ENCODE data around the gene RPL26. TPM values are rescaled to one million over a fixed set of nuclear protein-coding genes. Genes with fewer than 3 reads are reported as not detected.

RPL26 gene
- 1,000 to 10,000 TPM; 3,217 to 3,967 (median 3,406) TPM for polyA plus RNA-seq (ENCODE audit: insufficient read length in 10 of 10)
- long read RNA-seq, donor 1, transcript RPL26-202 (2 exons, 456 nt): minor isoform, 67 of 2,985 reads
- long read RNA-seq, donor 1, transcript RPL26-203 (2 exons, 569 nt): minor isoform, 19 of 2,985 reads
- long read RNA-seq, donor 1, transcript RPL26-204 (3 exons, 1,002 nt): minor isoform, 58 of 2,985 reads
- long read RNA-seq, donor 1, transcript RPL26-214 (4 exons, 528 nt): major isoform, 2,211 of 2,985 reads
- long read RNA-seq, donor 1, partial matches to known transcripts: 561 of 2,985 reads
- long read RNA-seq, donor 1, other reads (novel, unspliced or antisense): 60 of 2,985 reads
- long read RNA-seq, donor 2, transcript RPL26-203 (2 exons, 569 nt): minor isoform, 13 of 2,657 reads
- long read RNA-seq, donor 2, transcript RPL26-214 (4 exons, 528 nt): major isoform, 1,966 of 2,657 reads
- long read RNA-seq, donor 2, transcript RPL26-202 (2 exons, 456 nt): minor isoform, 91 of 2,657 reads
- long read RNA-seq, donor 2, transcript RPL26-204 (3 exons, 1,002 nt): minor isoform, 73 of 2,657 reads
- long read RNA-seq, donor 2, partial matches to known transcripts: 380 of 2,657 reads
- long read RNA-seq, donor 2, other reads (novel, unspliced or antisense): 119 of 2,657 reads
- long read RNA-seq, donor 3, partial matches to known transcripts: 0 of 3 reads
- long read RNA-seq, donor 3, other reads (novel, unspliced or antisense): 0 of 3 reads
- long read RNA-seq, donor 4, transcript RPL26-202 (2 exons, 456 nt): minor isoform, 73 of 2,003 reads
- long read RNA-seq, donor 4, transcript RPL26-204 (3 exons, 1,002 nt): minor isoform, 46 of 2,003 reads
- long read RNA-seq, donor 4, transcript RPL26-214 (4 exons, 528 nt): major isoform, 1,435 of 2,003 reads
- long read RNA-seq, donor 4, transcript RPL26-203 (2 exons, 569 nt): minor isoform, 18 of 2,003 reads
- long read RNA-seq, donor 4, partial matches to known transcripts: 387 of 2,003 reads
- long read RNA-seq, donor 4, other reads (novel, unspliced or antisense): 38 of 2,003 reads
- long read RNA-seq, donor 5, transcript RPL26-204 (3 exons, 1,002 nt): minor isoform, 89 of 3,351 reads
- long read RNA-seq, donor 5, transcript RPL26-203 (2 exons, 569 nt): minor isoform, 20 of 3,351 reads
- long read RNA-seq, donor 5, transcript RPL26-202 (2 exons, 456 nt): minor isoform, 109 of 3,351 reads
- long read RNA-seq, donor 5, transcript RPL26-214 (4 exons, 528 nt): major isoform, 2,457 of 3,351 reads
- long read RNA-seq, donor 5, partial matches to known transcripts: 600 of 3,351 reads
- long read RNA-seq, donor 5, other reads (novel, unspliced or antisense): 53 of 3,351 reads
- long read RNA-seq, donor 6, transcript RPL26-203 (2 exons, 569 nt): minor isoform, 10 of 2,453 reads
- long read RNA-seq, donor 6, transcript RPL26-204 (3 exons, 1,002 nt): minor isoform, 32 of 2,453 reads
- long read RNA-seq, donor 6, transcript RPL26-202 (2 exons, 456 nt): minor isoform, 68 of 2,453 reads
- long read RNA-seq, donor 6, transcript RPL26-214 (4 exons, 528 nt): major isoform, 1,728 of 2,453 reads
- long read RNA-seq, donor 6, partial matches to known transcripts: 509 of 2,453 reads
- long read RNA-seq, donor 6, other reads (novel, unspliced or antisense): 96 of 2,453 reads
- long read RNA-seq, donor 7, transcript RPL26-214 (4 exons, 528 nt): major isoform, 1,235 of 1,675 reads
- long read RNA-seq, donor 7, transcript RPL26-203 (2 exons, 569 nt): minor isoform, 19 of 1,675 reads
- long read RNA-seq, donor 7, transcript RPL26-202 (2 exons, 456 nt): minor isoform, 43 of 1,675 reads
- long read RNA-seq, donor 7, transcript RPL26-204 (3 exons, 1,002 nt): minor isoform, 32 of 1,675 reads
- long read RNA-seq, donor 7, partial matches to known transcripts: 282 of 1,675 reads
- long read RNA-seq, donor 7, other reads (novel, unspliced or antisense): 55 of 1,675 reads
- long read RNA-seq, donor 8, transcript RPL26-214 (4 exons, 528 nt): major isoform, 1,332 of 1,885 reads
- long read RNA-seq, donor 8, transcript RPL26-203 (2 exons, 569 nt): minor isoform, 13 of 1,885 reads
- long read RNA-seq, donor 8, transcript RPL26-204 (3 exons, 1,002 nt): minor isoform, 34 of 1,885 reads
- long read RNA-seq, donor 8, transcript RPL26-202 (2 exons, 456 nt): minor isoform, 74 of 1,885 reads
- long read RNA-seq, donor 8, partial matches to known transcripts: 362 of 1,885 reads
- long read RNA-seq, donor 8, other reads (novel, unspliced or antisense): 62 of 1,885 reads
- long read RNA-seq, donor 9, transcript RPL26-202 (2 exons, 456 nt): minor isoform, 32 of 351 reads
- long read RNA-seq, donor 9, transcript RPL26-214 (4 exons, 528 nt): major isoform, 237 of 351 reads
- long read RNA-seq, donor 9, transcript RPL26-204 (3 exons, 1,002 nt): minor isoform, 15 of 351 reads
- long read RNA-seq, donor 9, partial matches to known transcripts: 57 of 351 reads
- long read RNA-seq, donor 9, other reads (novel, unspliced or antisense): 9 of 351 reads

DNA sequence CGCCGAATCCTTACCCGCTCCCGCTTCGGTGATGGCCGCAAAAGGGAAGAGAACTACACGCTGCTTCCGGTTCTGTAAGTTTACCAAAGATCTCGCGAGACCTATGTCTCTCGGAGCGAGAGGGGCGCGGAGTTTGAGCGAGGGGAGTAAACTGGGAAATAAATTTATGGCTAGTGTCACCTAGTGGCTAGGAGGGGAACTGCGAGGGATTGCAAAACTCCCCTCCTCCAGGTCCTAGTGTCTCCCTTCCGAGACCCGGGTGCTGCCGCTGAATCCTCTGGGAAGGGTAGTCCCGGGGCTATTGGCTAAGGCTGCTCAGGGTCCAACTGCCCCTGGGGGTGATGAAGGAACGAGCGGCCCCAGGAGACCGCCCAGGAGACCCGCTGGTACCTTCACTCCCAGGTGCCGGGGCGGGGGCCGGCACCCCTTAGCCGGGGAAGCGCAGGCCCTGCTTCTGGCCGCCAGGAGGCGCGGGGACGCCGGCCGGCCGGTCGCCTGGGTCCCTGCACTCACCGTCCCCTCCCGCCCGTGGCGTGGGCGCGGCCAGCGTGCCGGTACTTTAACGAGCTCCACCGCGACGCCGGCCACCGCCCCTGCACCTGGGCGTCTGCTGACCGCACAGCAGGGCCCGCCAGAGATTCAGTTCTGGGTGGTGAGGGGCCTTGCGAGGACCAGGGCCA lies at the start of gene RPL26:
Gene RPL26, minus strand, starts transcription at position 51 of the 680 bp plus-strand sequence. CDS start 883 bp downstream, outside the sequence.
- peak; percentile 96 to 99 (median 99) for DNase-seq

DNA sequence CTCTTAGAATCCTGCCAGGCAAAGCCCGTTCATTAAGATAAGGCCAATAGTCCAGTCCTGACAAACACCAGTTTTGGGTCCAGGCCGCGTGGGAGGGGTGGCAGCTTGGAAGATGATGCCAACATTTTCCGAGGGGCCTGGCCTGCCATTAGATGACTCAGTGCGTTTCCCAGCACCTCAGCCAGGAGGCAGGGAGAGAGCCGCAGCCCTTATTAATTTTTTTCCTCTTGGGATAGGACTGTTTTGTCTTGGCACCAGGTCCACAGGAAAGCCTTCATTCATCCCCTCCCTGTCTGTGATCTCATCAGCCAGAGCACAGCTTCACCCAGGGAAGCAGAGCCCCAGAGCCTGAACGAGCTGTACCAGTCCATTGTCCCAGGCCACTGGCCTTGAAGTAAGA lies 48.0 kb upstream of the RPL26 start:
- DNase-seq: no peak

DNA sequence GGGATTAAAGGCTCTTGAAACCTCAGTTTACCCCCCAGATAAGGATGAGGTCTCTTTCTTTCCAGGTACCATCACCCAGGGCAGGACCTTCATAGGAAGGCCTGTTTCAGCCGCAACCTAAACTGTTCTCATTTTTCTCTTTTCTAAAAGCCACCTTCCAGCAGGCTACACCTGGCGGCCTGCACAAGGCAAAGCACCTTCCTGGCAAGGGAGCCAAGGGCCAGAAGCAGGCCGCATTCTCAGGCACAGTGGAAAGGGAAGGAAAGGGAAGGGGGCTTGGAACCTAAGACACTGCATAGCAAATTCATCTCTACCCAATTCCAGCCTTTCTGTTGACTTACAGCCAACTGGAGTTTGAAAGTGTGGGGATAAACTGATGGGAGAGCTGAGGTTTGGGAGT lies 43.8 kb upstream of the RPL26 start:
- no peak for DNase-seq

DNA sequence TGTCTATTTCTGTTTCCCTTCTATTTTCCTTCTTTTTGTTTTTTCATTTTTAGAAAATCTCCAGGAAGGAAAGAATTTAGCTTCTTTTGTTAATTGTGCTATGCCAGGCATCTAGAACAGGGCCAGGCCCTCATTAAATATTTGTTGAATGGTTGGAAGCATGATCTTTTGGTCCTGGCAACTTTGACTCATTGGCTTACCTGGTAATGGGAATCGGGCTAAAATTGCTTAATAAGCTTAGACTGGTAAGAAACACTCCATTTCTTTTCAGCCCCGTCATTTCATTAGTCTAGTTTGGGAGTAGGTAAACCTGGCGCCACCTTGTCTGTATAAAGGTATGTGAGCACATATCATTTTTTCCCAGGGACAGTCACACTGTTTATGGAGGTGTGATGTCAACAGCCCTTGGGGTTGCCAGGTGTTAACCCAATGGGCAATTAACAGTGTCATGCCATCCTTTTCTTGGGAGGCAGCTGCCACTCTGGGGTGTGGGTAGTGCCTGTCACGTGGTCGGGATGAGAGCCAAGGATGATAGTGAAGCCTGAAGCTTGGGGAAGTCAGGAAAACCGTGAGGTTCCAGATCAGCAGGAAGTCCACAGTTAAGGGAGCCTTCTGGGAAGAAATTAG lies 43.2 kb upstream of the RPL26 start:
- no peak for DNase-seq

DNA sequence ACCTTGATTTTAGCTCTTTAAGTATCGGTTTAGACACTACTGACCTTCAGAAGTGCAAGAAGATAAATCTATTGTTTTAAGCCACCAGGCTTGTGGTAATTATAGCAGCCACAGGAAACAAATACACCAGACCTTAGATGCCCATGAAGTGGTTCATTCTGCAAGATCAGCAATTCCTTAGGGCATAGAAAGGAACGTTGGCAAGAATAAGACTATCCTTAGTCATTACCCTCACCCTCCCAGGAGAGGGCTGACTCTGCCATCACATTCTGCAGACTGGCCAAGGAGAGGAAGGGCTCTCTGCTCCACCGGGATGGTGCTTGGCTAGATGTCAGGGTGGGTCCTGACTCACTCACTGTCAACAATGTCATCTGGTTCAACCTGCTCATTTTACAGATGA lies 38.6 kb upstream of the RPL26 start:
- DNase-seq: no peak

DNA sequence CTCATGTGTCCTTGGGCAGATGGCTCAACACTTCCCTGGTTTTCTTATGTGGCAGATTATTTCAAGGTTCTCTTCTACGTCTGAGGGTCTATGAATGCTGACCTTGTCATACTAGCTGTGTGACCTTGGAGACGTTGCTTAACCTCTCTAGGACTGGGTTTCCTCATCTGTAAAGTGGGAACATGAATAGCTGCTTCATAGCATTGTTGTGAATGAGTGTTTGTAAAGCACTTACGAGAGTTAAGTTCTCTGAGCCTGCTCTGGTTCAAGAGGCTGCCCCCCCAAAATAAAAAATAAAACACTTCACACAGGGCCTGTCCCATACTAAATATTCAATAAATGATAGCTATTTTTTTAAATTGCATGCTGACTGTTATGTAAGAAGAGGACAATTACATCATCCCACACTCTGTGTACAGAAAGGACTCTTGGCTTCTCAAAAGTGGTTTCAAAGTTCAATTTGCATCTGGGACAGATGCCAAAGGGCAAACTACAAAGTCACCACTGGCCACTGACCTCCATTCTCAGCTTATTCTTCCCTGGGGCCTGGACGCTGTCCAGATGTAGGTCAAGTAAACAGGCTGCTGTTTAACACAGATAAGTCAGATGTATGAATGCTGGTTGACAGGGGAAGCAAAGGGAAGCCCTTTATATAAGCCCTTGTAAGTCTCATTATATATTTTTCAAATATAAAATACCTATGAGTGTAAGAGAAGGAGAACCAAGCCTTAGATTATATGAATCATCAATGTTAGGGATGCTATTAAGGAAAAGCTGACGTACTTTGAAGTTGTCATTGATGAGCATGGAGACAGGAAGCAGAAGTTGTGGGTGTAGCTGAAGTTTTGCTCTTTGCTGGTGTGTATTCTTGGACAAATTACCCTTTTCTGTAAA lies 37.3 kb upstream of the RPL26 start:
- peak; percentile 18 to 59 (median 46) for DNase-seq

DNA sequence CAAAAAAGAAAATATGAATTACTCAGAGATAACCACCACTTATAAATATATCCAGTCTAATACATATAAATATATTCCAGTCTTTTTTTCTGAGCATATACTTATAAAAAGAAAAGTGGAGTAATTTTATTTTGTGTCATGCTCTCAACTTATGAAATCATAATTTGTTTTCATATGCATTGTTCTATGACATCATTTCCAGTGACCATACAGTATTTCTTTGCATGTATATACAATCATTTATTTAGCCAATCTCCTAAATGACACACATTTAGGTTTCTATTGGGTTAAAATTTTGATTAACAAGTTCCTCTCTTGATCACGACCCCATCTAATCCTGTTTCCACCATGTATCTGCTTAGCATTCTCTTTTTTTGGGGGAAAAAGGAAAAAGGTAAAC lies 36.3 kb upstream of the RPL26 start:
- DNase-seq: no peak

DNA sequence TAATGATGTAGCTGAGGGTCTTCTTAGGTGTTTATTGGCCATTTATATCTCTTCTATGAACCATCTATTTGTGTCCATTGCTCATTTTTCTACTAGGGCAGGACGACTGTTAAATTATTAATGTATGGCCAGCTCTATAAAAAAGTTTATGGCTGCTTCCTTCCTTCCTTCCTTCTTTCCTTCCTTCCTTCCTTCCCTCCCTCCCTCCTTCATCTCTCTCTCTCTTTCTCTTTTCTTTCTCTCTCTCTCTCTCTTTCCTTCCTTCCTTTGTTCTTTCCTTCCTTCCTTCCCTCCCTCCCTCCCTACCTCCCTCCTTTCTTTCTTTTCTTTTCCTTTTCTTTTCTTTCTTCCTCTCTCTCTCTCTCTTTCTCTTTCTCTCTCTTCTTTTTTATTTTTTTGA lies 35.5 kb upstream of the RPL26 start:
- DNase-seq: no peak

DNA sequence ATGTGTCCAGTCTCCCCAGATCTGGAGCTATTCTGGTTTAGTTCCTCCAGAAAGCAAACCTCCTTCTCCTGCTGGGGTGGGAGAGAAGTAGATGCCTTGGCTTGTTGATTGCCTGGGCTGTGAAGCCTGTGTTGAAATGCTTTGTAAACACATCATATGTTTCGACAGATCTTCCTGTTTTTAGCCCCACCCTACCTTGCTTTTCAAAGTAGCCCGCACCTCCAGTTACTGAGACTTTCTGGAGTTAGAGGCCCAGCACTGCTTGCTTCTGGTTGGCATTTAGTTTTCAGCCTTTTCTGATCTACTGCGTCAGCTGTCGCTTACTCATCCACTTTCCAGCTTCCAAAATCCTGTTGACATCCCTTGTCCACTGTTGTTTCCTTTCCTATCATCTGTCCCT lies 34.8 kb upstream of the RPL26 start:
- no peak for DNase-seq

DNA sequence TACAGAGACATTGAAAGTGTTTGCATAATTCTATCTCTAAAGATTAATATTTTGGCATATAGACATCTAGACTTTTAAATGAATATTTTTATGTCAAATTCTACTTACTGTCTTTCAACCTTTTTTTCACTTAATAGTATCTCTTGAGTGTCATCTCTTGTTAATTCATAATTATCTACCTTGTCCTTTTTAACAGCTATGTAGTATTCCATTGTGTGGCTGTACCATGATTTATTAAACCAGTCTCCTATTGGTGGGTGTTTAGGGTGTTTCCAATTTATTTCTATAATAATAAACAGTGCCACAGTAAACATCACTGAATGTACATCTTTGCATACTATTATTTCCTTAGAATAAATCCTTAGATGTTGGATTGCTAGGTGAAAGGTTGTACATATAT lies 30.9 kb upstream of the RPL26 start:
- no peak for DNase-seq

DNA sequence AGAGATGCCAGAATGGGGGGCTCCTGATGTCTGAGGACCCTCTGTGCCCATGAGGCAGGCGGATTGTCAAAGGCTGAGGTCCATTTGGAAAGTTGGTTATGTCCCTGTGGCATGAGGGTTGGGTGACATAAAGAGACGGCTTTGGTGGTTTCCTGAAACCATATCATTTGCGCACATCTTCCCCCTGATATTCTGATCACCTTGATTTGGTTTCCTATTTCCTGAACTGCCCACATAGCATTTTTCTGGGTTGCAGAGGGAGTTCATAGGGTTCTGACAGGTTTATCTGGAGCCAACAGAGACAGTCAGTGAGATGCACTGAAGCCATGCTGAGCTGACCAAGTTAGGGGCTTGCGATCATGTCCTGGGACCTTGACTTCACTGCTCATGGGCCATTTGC lies 30.3 kb upstream of the RPL26 start:
- no peak for DNase-seq

DNA sequence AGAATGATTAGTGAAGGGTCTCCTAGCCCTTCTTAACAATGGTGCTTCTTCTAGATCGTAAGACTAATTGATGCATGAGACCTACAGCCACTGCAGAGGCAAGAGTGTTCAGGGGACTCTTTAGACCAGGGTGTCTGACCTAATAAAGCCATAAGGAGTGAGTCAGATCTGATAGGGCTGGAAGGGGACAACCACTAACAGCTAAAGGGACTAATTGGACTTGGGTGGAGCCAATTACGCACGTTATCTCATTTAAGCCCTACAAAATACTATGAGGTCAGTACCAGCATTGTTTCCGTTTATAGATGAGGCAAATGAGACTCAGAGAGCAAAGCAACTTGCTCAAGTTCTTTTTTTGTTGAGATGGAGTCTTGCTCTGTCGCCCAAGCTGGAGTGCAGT lies 29.1 kb upstream of the RPL26 start:
- no peak for DNase-seq

DNA sequence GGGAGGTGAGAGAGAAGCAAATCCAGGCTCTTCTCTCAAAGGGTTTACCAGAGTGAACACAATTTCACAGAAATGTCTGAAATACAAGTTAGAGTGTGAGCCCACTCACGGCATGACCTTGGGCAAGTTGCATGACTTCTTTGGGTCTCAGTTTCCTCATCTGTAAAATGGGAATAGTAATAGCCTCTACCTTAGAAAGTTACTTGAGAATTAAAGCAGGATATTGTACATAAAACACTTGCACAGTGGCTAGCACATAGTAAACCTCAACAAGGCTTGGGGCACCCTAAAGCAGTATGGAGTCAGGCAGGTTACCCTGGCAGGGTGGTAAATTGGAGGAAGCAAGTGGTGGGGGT lies 27.9 kb upstream of the RPL26 start:
- DNase-seq: no peak

DNA sequence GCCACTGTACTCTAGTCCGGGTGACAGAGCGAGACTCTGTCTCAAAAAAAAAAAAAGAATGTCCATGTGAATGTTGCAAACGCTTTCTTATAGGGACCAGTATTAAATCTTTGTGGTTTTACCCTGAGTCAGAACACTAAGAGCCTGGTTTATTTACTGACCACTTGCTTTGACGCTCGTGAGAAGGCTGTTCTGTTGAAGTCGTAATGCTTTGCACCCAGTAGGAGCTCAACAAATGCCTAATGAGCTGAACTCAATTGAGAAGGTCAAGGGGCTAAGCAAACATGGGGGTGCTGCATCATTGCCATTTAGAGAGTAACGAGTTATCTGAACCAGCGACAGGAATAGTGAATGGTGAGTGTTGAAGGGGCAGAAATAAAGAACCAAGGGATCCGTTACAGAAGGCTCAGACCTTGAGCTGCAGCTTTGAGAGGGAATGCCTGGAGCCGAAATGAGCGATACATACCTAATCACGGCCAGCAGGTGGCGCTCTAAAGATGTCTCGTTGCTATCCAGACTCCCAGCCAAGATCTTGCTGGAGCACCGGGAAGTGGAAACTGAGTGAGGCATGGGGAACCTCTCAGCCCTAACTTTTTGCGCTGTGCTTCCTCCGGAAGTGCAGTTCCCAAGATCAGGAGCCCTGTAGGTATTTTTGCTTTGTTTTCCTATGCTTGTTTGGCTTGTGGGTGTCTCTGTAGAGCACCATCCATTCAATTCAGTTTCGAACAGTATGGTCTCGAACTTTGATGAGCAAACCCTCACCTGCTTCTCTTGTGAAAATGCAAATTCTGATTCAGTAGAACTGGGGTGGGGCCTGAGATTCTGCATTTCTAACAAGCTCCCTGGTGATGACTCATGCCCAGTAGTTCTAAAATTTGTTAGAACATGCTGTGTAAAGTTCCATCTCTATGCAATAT lies 27.2 kb upstream of the RPL26 start:
- DNase-seq: peak; percentile 87 to 94 (median 93)

DNA sequence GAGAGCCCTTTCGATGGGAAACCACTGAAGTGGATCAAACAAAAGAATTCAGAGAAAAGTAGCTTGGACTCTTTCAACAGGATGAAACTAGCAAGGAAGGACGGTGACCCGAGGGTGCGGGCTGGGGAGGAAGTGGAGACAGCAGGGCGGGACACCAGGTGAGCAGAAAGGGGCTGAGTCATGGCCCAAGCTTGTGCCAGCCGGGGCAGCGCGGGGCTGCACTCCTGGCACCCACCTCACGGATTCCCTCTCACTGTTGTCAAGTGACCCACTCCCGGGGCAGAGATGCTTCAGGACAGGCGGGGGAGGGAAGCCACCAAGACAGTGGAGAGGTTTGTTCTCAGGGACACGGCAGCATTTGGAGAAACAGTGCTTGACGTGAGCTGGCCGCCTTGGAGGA lies 25.4 kb upstream of the RPL26 start:
- no peak for DNase-seq

DNA sequence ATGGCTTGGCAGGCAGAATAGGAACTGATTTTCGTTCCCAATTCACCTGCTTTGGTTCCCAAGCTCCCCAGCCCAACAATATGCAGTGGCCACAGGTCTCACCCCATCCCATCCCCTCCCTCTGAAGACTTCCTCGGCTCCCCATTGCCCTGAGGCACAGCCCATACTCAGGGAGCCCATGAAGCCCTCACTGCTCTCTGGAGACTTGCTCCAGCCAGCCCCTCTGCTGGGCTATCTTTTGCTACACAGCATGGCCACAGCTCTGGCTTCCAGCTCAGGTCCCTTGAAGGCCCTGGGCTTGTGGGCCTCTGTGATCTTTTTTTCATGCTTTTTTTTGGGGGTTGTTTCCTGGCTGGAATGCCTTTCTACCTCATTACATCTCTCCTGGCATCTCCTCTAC lies 23.2 kb upstream of the RPL26 start:
- DNase-seq: no peak

All from muscle of back (tissue), 13 donors.